ENCODE data around the gene SHC1. TPM values are rescaled to one million over a fixed set of nuclear protein-coding genes. Genes with fewer than 3 reads are reported as not detected.
A peak's percentile ranks its signal among the peaks of the same experiment; 100 is the strongest.

SHC1 gene
- total RNA-seq, 1 donor from 2014 or later: 211 TPM

- peak; percentile 68 to 96 for DNase-seq (ENCODE audit: low spot score in 2 of 2)
- Histone ChIP-seq H3K27me3 (no peaks in the 10 kb centered on the region), H3K4me1 (peaks cover 7 to 15% of the 10 kb centered on the region in 2 donors), H3K4me3 (peak overlapping the region; percentile 42 to 59), H3K9me3 (no peaks in the 10 kb centered on the region), H3K36me3 (peaks cover 13 to 28% of the 10 kb centered on the region in 2 donors), H3K27ac (peak overlapping the region; percentile 82 to 89)
- TF ChIP-seq CTCF (IDR thresholded peaks at IDR 0.05): peak; percentile 99 to 100 (median 99)
- intact Hi-C loops (cut with DNase I): loop anchor here (1.0 to 2.0 kb wide), 5 partner anchors 16 to 80 kb away; partner anchors contain the start of genes CKS1B and PYGO2
Measured at GRCh38 chr1:155017041-155017945, 46.7 kb upstream of the SHC1 start.

- intact Hi-C loops (cut with DNase I): loop anchor here (2.0 kb wide), 2 partner anchors 42 to 68 kb away; partner anchors contain the start of gene CKS1B
- Histone ChIP-seq H3K36me3 (peaks cover 13 to 28% of the 10 kb centered on the region in 2 donors), H3K27ac (peak overlapping the region; percentile 82 to 89), H3K9me3 (no peaks in the 10 kb centered on the region), H3K4me1 (peaks cover 7 to 25% of the 10 kb centered on the region in 2 donors), H3K4me3 (no peak overlapping the region), H3K27me3 (no peaks in the 10 kb centered on the region)
- no peak for DNase-seq (ENCODE audit: low spot score in 2 of 2)
- TF ChIP-seq CTCF (IDR thresholded peaks at IDR 0.05): no peak
Measured at GRCh38 chr1:155016231-155016831, 45.8 kb upstream of the SHC1 start.

- intact Hi-C loops (cut with DNase I): loop anchor here (2.0 kb wide), 2 partner anchors 41 to 69 kb away; partner anchors contain the start of gene CKS1B
- H3K9me3 ChIP-seq: no peaks in the 10 kb centered on the region
- H3K4me3 ChIP-seq: no peak overlapping the region
- no peak overlapping the region for H3K27ac ChIP-seq
- H3K27me3 ChIP-seq: no peaks in the 10 kb centered on the region
- no peak for TF ChIP-seq CTCF (IDR thresholded peaks at IDR 0.05)
- peaks cover 7 to 29% of the 10 kb centered on the region in 2 donors for H3K4me1 ChIP-seq
- DNase-seq (ENCODE audit: low spot score in 2 of 2): no peak
- H3K36me3 ChIP-seq: peaks cover 13 to 28% of the 10 kb centered on the region in 2 donors
Measured at GRCh38 chr1:155015527-155016230, 45.1 kb upstream of the SHC1 start.

- H3K9me3 ChIP-seq: no peaks in the 10 kb centered on the region
- peaks cover 7 to 35% of the 10 kb centered on the region in 2 donors for H3K4me1 ChIP-seq
- TF ChIP-seq CTCF (IDR thresholded peaks at IDR 0.05): no peak
- H3K27ac ChIP-seq: no peak overlapping the region
- no peak overlapping the region for H3K4me3 ChIP-seq
- peaks cover 13 to 28% of the 10 kb centered on the region in 2 donors for H3K36me3 ChIP-seq
- H3K27me3 ChIP-seq: no peaks in the 10 kb centered on the region
- no peak for DNase-seq (ENCODE audit: low spot score in 2 of 2)
- intact Hi-C loops (cut with DNase I): no loop called here
Measured at GRCh38 chr1:155014709-155015508, 44.4 kb upstream of the SHC1 start.

GRCh38 chr1:155013632-155014031, 43.1 kb upstream of the SHC1 start:
- H3K36me3 ChIP-seq: peaks cover 13 to 28% of the 10 kb centered on the region in 2 donors
- intact Hi-C loops (cut with DNase I): no loop called here
- H3K4me3 ChIP-seq: no peak overlapping the region
- H3K27ac ChIP-seq: peak overlapping the region in 1 of 2 donors; percentile 7
- no peaks in the 10 kb centered on the region for H3K27me3 ChIP-seq
- no peak for TF ChIP-seq CTCF (IDR thresholded peaks at IDR 0.05)
- H3K4me1 ChIP-seq: peaks cover 7 to 35% of the 10 kb centered on the region in 2 donors
- H3K9me3 ChIP-seq: no peaks in the 10 kb centered on the region
- no peak for DNase-seq (ENCODE audit: low spot score in 2 of 2)
